IPS DF 4.7 (cell line): ENCODE results near the gene GAPDHS.

ENCODE experiments used
- DNase-seq: peaks from one replicate; pipeline ENCODE4 v3.0.0-alpha.2; 2013; ENCODE audit warnings: low spot score; ENCODE audit errors: extremely low read depth

Gene GAPDHS

DNA sequence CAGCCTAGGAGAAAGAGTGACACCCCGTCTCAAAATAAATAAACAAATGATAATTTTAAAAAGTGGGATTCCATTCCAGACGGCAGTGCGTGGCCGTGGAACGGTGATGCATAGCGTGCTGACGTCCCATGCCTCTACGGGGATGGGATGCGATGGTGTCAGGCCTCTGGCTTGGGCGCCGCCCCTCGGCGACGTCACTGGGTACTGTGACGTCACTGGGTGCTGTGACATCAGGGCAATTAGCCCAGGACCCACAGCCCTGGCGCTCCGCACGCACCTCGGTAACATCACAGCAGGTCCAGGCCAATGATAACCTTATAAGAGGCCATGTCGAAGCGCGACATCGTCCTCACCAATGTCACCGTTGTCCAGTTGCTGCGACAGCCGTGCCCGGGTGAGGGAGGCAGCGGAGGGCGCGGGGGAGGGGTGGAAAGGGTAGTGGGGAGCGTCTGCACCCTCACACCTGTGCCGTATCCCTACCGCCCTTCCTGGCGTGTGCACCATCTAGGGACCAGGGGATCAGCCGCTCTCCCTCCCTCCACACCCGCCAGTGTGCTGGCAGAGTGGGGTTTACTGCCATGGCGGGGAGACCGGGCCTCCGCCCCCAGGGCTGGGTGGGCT is at the start of gene GAPDHS:
Gene GAPDHS, plus strand, starts transcription at position 256 of the 621 bp plus-strand sequence. Its CDS starts 72 bp downstream, at position 328.
- DNase-seq: no peak

DNA sequence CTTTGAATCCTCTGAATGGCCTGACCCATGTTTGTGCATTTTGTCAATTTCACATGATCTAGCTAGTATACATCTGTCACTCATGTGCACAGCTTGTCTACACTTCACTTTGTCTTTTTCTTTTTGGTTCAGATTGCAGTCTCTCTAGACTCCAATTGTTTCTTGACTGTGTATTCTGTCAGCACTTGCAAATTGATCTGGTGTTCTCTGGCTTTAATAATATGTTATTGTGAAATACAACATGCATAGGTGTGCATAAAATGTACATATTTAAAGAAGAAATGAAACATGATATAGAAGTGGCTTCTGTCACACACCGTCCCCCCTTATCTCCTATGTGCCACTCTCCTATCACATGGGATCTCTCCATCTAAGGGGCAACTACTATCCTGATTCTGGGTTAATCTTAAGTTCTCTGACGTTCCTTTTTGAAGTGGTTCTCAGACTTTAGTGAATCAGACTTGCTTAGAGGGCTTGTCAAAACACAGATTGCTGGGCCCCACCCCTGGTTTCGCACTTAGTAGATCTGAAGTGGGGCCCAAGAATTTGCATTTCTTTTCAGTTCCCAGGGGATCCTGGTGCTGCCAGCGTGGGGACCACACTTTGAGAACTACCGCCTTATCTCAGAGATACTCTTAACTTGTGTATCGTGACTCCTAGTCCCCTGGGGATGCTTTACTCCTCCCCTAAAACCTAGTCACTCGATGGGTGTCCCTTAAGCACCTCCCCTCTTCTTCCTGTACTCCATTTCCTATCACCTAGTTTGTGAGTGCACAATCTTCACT is 48.8 kb upstream of the GAPDHS start:
- no peak for DNase-seq

DNA sequence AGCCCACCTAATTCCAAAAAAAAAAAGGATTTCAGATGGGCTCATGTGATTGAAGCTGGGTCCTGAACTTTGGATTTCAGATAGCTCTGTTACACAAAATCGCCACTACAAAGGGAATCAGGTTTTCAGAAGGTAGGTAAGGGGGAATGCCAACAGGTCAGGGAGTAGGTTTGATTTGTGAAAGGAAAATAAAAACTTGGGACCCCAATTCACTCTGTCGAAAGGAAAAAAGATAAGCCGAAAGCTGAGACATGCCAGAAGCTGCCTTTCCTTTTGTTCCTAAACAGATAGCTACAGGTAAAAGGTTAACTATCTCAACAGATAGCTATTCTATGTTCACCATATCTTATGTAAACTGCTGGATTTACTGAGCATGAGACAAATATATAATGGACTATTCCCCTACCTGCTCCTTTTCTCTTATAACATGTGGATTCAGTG is 47.0 kb upstream of the GAPDHS start:
- no peak for DNase-seq

DNA sequence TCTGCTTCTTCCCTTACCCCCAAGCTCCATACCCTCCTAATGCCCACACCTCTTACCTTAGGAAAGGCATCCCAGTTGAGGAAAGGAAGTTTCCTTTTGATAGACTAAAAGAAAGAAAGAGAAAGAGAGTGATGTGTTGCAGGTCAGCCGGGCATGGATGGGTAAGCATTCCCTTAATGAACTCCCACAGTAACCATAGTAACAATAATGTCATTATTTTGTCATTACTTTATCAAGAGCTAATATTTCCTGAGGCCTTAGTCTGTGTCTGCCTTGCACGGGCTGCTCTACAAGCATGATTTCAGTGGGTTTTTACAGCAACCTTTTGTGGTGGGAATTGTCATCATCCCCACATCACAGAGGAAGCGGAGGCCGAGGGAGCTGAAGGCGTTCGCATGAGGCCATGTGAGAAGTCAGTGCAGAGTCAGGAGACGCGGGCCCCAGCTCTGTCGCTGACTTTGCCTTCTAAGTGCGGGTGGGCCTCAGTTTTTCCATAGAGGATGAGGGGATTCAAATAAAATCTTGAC is 45.5 kb upstream of the GAPDHS start:
- no peak for DNase-seq

DNA sequence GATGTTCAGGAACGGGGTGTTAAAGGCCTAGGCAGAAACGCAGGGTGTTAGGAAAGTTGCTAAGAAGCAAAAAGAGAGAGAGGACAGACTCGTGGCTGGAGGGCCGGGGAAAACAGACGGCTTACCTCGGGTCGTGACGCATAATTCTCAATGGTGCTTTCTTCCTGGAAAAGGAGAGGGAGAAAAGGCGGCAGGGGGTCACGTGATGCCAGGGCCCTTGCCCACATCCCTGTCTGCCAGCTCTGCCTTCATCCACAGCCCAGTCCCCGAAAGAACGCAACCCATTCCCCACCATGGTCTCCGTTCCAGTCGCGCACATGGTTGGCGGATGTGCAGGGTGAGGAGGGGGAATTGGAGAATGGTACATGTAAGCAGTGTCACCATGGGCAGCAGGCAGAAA is 44.6 kb upstream of the GAPDHS start:
- no peak for DNase-seq

DNA sequence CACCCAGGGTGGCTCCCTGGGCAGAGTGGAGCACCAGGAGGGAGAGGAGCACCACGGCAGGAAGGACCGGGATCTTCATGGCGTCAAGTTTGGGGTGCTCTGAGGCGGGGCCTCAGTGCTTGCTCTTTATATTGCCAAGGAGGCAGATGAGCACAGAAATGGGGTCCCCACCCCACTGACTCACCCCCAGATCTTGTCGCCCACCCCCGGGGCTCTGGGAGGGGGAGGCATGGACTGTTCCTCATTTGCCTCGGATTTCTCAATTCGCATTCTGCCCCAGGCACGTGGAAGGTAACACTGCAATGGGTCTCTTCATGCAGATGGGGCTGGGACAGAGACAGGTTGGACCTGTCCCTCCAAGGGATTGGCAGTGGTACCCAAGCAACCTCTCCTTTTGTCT is 42.9 kb upstream of the GAPDHS start, which contains the start of gene KRTDAP:
Gene KRTDAP, minus strand, starts transcription at position 101 of the 400 bp plus-strand sequence. Its CDS starts 22 bp downstream, at position 79.
- DNase-seq: no peak

DNA sequence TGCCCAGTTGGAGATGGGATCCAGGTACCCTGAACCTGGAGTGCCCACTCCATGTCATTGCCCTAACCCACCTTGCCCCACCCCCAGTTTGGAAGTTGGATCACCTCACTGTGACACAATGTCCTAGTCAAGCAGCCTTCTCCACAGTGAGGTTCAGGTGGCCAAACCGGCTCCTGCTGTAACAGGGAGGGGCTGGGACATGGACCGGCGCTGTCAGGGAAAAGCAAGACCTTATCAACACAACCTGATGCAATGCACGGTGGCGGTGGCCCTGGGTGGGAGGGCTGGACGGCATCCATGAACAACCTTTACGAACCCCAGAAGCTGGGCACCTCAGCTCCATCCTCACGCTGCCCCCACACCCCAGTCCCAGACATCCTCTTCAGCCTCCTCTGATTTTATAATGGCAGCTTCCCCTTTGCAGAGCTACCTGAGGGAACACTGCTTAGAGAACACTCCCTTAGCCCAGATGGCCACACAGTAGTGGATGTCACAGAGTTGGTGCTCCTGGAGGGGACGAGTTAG is 41.4 kb upstream of the GAPDHS start:
- no peak for DNase-seq

DNA sequence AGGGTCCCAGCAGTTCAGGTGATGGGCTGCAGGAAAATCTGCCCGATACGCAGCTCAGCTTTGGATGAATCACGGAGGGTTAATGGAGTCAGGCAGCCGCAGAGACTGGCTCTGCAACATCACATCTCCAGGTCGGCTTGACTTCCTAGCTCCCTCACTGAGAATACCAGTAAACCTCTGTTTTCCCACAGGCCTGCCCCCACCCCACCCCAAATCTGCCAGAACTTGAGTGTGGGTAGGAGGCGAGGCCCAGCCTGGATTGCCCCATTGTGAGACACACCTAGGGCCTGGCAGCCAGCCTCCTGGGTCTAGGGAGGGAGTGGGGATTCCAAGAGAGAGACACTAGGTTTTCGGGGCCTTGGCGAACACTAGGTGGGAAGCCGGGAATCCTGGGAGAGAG is 39.3 kb upstream of the GAPDHS start:
- DNase-seq: no peak

DNA sequence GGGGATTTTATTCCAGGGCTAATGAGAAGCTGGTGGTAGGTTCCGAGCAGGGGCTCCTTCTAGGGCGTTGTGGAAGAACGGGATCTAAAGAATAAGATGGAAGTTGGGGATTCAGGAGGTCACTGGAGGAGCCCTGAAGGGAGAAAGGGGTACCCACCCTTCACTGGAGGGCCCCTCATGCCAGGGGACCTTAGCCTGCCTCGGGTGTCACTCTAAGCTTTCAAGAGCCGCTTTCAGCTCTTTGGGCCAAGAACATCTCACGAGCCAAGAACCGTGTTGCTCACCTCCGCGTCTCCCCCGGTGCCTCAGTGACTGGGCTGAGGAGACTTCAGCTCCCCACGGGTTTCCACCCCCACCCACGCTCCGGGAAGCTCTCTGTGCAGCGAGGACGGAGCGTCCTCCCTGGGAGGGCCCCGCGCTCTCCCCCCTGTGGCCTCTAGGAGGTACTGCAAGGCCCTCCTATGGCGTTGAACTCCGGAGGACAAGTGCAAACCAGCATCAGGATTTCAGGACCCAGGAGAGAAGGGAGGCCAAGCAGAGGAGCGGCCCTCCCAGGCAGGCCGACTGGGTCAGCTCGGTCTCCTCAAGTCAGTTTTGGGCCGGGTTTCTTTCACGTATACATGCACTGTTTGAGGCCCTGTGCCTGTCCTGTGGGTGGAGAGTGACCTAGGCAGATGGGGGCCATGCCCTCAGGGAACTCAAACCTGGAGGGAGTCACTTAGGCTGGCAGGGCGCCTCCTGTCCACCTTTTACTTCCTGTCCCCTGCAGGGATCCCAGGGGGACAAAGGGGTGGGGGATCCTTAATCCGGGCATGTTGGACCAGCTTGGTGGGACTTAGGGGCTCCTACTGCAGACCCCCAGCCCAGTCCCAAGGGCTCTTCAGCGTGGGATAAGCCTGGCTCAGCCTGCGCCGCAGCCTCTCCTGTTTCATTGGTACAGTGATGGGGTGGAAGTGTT is 37.9 kb upstream of the GAPDHS start:
- DNase-seq: no peak

DNA sequence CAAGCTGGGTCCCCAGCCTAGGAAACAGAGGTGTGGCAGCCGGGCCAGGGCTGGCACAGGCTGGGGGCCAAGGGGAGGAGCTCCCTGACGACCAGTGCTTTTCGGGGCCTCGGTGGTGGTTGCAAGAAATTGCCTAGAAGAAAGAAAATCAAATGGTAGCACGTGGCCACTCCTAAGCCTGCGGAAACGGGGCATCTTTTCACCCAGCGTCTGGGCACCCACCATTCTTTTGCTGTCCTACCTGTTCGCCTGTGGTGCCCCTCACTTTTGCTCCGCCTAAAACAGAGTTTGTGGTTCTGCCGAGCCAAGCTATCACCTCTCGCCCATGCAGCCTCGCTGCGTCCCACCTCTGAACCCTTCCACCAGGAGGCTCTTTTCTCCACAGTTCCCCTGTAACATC is 35.9 kb upstream of the GAPDHS start:
- no peak for DNase-seq

DNA sequence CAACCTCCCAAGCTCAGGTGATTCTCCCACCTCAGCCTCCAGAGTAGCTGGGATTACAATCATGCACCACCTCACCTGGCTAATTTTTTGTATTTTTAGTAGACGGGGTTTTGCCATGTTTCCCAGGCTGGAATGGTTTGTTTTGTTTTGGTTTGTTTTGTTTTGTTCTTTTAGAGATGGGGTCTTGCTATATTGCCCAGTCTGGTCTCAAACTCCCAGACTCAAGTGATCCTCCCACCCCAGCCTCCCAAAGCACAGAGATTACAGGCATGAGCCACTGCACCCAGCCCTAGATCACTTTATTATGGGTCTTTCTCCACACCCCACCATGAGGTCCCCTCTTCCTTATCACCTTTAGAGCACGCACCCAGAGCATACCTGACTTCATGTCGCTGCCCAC is 35.0 kb upstream of the GAPDHS start:
- no peak for DNase-seq

DNA sequence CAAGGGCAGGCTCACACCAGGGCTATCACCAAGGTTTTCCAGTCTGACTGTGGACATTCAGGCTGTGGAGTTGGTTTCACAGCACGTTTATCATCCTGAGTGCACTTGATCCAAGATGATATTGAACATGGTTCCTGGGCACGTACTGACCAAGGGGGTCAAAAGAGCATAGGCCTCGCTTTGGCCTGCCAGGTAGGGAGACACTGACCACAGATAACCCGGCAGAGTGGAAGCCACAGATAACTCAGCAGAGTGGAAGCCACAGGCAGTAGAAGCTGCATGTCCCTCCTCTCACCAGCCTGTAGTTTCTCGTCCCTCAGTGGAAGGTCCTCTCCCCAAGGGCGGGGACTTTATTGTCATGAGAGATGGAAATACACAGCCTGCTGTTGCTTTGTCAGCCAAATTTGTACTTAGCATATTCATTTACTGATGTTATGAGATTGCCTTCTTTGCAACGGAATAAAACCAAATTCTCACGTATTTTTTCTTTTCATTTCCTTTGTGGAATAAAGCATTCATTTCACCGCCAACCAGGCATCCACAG is 34.2 kb upstream of the GAPDHS start:
- DNase-seq: no peak

DNA sequence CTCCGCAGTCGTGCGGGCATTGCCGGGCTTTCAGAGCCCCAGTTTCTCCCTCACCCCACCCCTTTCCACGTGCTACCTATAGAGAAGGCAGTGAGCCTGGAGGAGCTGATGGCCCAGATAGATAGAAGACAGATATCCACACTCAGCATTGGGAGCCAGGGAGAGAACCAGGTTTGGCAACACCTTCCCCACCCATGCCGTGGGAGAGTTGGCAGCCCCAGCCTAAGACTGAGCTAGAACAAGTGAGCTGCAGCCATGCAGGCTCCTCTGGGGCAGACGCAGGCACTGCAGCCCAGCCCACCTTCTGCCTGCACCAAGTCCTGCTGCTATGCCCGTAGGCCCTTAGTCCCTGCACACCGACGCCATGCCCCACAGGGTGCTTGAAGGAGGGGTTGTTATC is 32.6 kb upstream of the GAPDHS start:
- DNase-seq: no peak

DNA sequence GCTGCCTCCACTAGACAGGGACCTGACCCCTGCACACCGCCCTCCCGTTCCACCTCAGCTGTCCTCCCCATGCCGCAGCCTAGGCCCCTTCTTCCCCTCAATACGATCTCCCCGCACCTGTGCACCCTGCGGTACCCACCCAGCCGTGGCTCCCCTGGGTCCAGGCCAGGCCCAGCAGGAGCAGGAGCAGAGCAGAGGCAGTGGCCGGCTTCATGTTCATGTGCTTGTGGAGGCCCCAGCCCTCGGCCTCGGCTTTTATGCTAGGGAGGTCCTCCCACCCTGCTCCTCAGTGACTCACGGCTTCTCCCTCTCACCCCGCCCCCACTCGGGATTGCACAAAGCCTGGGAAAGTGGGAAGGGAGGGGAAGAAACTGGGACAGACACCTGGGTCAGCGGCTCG is 31.6 kb upstream of the GAPDHS start:
- DNase-seq: no peak

DNA sequence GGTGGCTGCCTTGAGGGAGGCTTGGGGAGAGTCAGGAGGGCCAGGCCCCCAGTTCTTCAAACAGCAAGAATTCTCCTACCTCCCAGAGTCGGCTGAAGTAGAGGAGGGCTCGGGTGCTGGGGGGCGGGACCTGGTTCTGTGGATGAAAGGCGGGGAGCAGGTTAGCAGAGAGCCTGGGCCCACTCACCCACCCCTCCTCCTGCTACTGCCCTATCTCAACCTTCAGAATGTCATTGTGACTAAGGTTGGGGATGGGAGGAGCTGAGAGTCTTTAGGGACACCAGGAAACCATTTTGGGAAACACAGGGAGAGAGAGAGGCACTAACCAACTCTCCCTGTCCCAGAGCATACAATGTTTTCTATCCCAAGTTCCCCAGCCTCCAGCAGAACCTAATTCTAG is 30.5 kb upstream of the GAPDHS start:
- no peak for DNase-seq

DNA sequence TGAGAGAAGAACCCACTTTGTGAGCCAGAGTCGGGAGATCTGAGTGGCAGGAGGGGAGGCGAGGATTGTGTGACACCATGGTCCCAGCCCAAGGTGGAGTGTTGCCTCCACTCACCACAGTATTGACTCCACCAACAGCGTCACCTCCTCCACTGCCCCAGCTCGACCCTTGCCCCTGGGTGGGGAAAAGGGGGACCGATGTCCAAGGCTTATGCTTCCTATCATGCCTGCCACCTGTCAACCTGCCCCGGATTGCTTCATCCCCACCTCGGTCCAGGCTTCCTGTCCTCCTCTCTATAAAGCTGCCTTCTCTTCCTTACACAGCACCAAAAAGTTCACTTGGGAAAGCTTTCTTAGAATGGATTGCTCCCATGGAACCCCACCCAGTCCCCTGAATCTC is 27.2 kb upstream of the GAPDHS start:
- no peak for DNase-seq

DNA sequence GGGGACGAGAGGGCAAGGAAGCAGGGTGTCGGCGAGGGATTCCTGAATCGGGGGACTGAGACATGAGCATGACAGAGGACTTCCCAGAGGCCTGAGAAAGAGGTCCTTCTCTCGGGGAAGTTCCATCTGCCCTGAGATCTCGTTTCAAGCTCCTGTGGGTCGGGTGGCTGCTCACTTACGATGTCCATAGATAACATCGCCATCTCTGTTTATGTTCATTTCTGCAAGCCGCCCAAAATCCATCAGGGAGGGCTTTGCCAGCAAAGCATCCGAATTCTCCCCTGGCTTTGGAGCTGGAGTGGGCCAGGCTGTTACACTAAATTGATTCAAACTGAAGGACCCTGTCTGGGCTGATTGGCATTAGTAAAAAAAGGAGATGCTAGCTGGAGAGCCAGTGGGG is 25.7 kb upstream of the GAPDHS start:
- no peak for DNase-seq

DNA sequence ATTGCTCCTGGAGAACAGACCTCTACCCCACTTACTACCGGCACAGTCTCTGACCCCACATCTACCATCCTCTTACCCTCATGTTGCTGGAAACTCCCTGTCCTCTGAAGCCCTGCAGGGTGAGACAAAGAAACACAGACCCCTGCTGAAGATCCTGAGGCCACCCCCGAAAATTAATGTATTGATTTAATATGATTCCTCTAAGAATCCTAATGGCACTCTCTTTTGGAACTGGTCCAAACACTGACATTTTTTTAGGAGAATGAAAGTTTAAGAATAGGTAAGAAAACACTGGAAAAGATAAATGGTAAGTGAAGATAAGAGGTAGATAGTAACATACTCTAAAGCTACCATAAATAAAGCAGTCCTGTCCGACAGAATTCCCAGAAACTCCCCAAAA is 25.1 kb upstream of the GAPDHS start:
- no peak for DNase-seq

DNA sequence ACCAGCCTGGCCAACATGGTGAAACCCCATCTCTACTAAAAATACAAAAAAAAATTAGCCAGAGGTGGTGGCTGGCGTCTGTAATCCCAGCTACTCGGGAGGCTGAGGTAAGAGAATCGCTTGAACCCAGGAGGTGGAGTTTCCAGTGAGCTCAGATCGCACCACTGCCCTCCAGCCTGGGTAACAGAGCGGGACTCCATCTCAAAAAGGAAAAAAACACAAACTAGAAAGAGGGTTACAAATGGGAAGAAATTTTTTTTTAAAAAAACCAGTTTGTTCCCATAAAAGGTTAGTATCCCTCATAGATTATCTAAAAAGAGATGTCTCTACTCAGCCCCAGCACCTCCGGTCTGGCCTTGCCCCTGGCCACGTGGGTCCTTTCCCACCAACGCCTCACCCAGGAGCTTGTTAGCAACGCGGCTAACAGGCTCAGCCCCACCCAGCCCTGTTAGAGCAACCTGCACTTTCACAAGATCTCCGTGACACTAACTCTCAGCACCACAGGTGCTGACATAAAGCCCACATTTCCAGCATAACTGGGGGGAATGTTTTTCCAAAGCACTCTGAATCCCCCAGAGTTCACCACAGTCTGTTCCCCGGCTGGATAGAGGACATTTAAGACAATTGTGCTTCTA is 24.1 kb upstream of the GAPDHS start:
- DNase-seq: no peak

DNA sequence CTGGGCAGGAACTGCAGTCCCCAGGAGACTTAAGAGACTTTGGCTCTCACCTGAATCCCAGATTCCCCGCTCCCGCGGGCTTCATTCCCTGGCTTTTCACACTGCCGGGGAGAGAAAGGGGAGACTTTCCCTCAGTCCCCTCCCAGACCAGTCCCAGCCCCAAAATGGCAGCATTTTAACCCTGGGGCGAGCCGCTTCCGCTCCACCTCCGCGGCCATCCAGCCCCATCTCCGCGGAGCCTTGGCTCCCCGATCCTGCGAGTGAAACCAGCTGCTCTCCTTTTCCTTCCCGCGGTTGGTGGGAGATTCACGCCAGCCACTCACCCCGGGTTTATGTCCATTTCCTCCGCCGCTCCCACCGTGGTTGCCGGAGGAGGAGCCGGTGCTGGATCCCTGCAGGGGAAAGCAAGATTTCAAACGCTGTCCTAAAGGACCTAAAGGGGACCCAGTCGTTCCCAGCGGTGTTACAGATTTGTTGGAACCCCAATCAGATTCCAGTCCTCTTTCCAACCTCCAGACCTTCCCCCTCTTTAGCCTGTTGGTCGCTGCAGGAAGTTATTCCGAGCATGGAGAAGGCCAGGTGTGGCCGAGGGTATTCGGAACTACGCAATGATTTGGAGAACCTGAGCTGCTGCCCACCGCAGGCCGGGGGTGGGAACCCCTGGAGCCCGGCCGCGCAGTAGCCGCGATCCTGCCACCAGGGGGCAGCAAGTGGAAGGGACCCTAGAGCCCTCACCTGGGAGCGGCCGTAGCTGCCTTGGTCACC is 23.2 kb upstream of the GAPDHS start:
- peak; percentile 76 for DNase-seq
